Natural killer cell treated with Interleukin-12 subunit alpha and Interleukin-12 subunit beta and Interleukin-15 and Interleukin-18, amount 100 ng/mL, for 72 hours (primary cell): ENCODE measurements around the gene CELF2. TPM values are rescaled to one million over a fixed set of nuclear protein-coding genes. Genes with fewer than 3 reads are reported as not detected.

ENCODE experiments used
- ATAC-seq, 2 donors: fragments of 150-1000 bp; cut with Tn5 transposase in 1 of 2; sonication (Bioruptor Pico), chemical (Tn5 transposase) in 1 of 2; 2 replicates each; pipeline ENCODE4 v1.10.0; 2021
- DNase-seq: peaks from one replicate; pipeline ENCODE4 v3.0.0; 2022; ENCODE audit warnings: low spot score
- H3K27ac Mint-ChIP-seq, 2 donors: 1 replicate in 1 of 2; 2 replicates in 1 of 2; pipeline ENCODE4 v1.8.0; 2022; ENCODE audit warnings: mixed read lengths in 2 of 2, mild to moderate bottlenecking in 1 of 2, moderate library complexity in 1 of 2
- H3K27me3 Mint-ChIP-seq, 2 donors: 1 replicate in 1 of 2; 2 replicates in 1 of 2; pipeline ENCODE4 v1.8.0; 2022; ENCODE audit warnings: mixed read lengths in 2 of 2
- H3K36me3 Mint-ChIP-seq: one replicate; pipeline ENCODE4 v1.8.0; 2022; ENCODE audit warnings: mixed read lengths
- H3K4me1 Mint-ChIP-seq, 2 donors: 1 replicate in 1 of 2; 2 replicates in 1 of 2; pipeline ENCODE4 v1.8.0; 2022; ENCODE audit warnings: low read depth in 2 of 2, mixed read lengths in 2 of 2, mild to moderate bottlenecking in 1 of 2
- H3K4me3 Mint-ChIP-seq: one replicate; pipeline ENCODE4 v1.8.0; 2022; ENCODE audit warnings: mixed read lengths
- H3K9me3 Mint-ChIP-seq: 2 replicates; pipeline ENCODE4 v1.8.0; 2022; ENCODE audit warnings: mixed read lengths
- total RNA-seq, 2 donors: library from RNA; stranded (reverse); gene quantifications; one replicate each; pipeline ENCODE4 v1.2.3, GENCODE V29; 2022

Gene CELF2
- total RNA-seq, 2 donors from 2014 or later, result 185 to 208 TPM

DNA sequence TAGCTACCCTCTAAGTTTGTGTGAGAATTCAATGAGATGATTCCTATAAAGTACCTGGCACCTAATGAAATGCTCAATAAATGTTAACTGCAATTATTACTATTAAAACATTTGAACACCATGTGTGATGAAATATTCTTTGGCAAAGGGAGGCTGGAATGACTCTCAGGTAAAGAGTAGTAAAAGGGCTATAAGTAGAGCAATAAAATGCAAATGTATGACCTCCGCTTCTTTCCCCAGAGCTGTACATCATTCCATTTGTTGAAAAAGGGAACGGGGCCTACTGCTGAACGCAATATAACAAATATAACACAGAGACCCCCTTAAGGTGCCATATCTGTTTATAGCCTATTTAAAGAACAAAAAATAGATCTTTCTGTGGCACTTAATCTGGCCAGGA is 27.8 kb downstream of the CELF2 start:
- peaks cover 15 to 49% of the 10 kb centered on the region in 2 donors for H3K27me3 Mint-ChIP-seq
- ATAC-seq, result no peak

DNA sequence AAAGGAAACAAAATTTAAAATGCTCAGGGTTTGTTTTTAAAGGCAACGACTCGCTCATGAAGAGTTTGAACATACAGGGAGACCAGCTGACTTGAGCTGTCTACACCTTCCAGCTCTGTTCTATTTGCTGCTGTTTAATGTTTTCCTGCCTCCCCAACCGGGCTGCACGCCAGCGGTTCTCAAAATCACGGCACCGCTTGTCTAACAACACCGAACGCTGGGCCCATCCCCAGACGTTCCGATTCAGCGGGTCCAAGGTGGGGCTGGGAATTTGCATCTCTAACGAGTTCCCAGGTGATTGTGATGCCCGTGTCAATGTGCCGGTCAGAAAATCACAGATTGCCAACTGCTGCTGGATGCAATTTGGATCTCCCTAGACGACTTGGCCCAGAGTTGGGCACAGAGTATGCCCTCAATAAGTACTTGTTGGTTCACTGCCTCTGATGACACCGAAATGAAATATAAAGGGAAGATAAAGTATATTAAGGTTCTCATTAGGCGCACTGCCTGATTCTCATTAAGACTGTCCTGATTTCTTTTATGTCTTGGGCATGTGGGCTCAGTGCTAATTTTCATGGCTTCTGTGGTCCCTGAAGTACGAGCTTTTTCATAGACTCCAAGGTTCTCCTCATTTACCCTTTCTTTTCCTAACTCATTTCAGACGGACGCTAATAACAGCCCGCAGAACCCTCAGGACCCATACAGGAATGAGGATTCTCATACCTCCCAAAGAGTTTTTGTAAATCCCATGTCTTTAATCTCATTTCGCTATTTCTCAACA is 28.5 kb downstream of the CELF2 start:
- no peak overlapping the region for H3K4me3 Mint-ChIP-seq
- no peaks in the 10 kb centered on the region for H3K9me3 Mint-ChIP-seq
- H3K27me3 Mint-ChIP-seq, result peaks cover 15 to 49% of the 10 kb centered on the region in 2 donors
- no peaks in the 10 kb centered on the region for H3K36me3 Mint-ChIP-seq
- DNase-seq (no peak), ATAC-seq (no peak)
- H3K27ac Mint-ChIP-seq, result no peak overlapping the region
- no peaks in the 10 kb centered on the region for H3K4me1 Mint-ChIP-seq

More for the DNA sequence above, 27.8 kb downstream of the CELF2 start:
- no peak for DNase-seq
- Mint-ChIP-seq H3K4me3 (no peak overlapping the region), H3K4me1 (no peaks in the 10 kb centered on the region), H3K9me3 (no peaks in the 10 kb centered on the region), H3K27ac (no peak overlapping the region), H3K36me3 (no peaks in the 10 kb centered on the region)

DNA sequence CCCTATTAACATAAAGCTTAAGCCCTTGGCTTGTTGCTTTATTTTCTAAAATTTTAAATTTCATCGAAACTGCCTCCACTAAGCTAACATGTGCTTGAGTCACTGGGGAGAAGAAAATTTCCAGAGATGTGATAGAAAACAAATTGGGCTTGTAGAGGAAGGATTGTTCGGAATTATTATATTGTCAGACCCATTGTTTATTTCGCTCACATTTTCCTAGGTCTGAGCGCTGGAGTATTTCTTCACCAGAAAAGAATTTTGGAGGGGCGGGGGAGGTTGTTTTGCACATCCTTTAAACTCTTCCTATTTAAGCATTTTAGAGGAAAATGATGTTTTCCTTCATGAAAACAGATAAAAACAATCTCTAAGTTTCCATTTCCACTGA is 29.1 kb downstream of the CELF2 start:
- no peak for ATAC-seq
- no peak for DNase-seq
- peaks cover 15 to 49% of the 10 kb centered on the region in 2 donors for H3K27me3 Mint-ChIP-seq
- H3K9me3 Mint-ChIP-seq, result no peaks in the 10 kb centered on the region
- H3K4me1 Mint-ChIP-seq, result no peaks in the 10 kb centered on the region
- H3K27ac Mint-ChIP-seq, result no peak overlapping the region
- H3K4me3 Mint-ChIP-seq, result no peak overlapping the region
- H3K36me3 Mint-ChIP-seq, result no peaks in the 10 kb centered on the region

DNA sequence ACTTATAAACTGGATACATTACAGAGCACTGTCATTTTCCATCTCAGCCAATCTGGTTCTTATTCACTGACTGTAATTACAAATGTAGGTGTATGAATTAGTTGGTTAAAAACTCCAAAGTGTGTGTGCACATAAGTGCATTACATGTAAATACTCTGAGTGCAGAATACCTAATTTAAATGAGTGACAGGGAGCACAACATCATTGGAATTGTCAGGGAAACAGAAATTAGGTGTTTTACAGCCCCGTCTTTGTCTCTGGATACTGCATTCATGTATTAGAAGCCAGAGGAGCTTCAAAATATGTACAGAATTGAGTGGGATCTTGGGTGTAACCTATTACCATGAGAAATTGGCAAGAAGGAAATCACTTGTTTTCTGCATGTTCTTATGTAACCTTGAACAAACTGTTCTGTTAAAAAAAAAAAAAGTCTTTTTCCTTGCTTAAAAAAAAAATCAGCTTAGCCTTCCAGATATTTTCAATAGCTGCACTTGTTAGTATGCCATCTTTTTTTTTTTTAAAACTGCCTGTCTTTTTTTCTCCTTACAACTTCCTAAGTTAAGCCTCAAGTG is 31.1 kb downstream of the CELF2 start:
- no peaks in the 10 kb centered on the region for H3K9me3 Mint-ChIP-seq

DNA sequence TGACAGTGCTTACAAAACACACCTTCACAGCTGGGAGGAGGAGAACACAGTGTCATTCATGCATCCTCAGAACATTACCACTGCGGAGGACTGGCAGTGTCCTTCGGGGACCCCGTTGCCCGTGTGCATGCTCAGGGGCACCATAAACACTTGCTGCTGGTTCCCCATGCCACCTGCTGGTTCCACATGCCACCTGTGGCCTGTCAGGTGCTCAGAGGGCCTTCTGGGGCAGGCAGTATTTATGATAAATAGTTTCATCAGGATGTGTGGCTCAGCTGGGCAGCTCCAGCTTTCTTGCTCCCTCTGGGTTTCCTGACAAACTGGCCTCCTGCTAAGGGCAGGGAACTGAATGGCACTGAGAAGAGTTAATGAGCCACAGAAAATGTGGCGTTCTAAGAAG is 32.1 kb downstream of the CELF2 start:
- H3K4me1 Mint-ChIP-seq, result no peaks in the 10 kb centered on the region
- ATAC-seq, result no peak
- no peaks in the 10 kb centered on the region for H3K9me3 Mint-ChIP-seq
- peaks cover 10 to 32% of the 10 kb centered on the region in 2 donors for H3K27me3 Mint-ChIP-seq
- H3K4me3 Mint-ChIP-seq, result no peak overlapping the region
- H3K27ac Mint-ChIP-seq, result no peak overlapping the region
- DNase-seq, result no peak
- H3K36me3 Mint-ChIP-seq, result no peaks in the 10 kb centered on the region

More for the DNA sequence above, 31.1 kb downstream of the CELF2 start:
- H3K4me1 Mint-ChIP-seq, result no peaks in the 10 kb centered on the region
- ATAC-seq, result no peak
- DNase-seq, result no peak
- no peak overlapping the region for H3K27ac Mint-ChIP-seq
- peaks cover 14 to 32% of the 10 kb centered on the region in 2 donors for H3K27me3 Mint-ChIP-seq
- no peak overlapping the region for H3K4me3 Mint-ChIP-seq
- no peaks in the 10 kb centered on the region for H3K36me3 Mint-ChIP-seq

DNA sequence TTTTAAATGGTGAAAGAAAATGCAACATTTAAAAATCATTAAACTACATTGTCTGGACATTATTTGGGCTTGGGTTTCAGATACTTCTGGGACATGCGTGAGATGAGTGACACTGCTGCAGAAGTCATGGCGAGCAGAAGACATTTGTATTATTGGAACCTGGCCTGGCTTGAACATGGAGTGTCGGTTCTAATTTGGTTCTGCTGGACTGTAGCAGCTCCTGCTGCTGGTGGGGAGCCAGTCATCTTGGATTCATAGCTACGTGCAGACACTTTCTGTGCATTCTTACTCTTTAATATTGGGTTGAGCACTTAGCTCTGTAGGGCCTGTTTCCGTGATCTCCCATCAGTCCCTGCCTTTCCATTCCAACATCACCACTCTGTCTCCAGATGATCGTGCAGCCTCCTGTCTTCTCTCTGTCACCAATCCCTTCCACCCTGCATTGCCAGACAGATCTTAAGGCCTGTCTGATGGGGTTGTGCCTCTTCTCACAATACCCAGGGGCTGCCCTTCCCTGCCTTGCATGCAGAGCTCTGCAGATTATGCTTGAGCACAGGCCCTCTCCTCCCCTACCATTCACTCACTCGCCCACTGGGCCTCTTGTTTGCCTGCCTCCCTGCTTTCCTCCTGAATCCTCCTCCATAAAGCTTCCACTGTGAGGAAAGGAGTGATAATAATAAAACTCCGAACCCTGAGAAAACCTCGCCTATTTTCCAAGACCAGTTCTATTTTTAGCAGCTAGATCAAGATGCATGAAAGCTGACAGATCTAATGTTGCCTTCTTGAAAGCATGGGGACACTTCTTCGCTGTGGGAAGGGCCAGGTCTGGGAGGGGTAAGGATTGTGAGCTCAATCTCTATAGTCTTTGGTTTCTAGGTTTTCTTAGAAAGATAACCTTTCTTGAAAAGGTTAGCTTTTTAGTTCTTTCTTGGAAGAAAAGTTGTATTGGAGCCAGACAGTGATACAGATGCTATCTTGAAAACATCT is 32.9 kb downstream of the CELF2 start:
- Mint-ChIP-seq H3K4me3 (no peak overlapping the region), H3K36me3 (no peaks in the 10 kb centered on the region), H3K27ac (no peak overlapping the region), H3K27me3 (peaks cover 10 to 32% of the 10 kb centered on the region in 2 donors), H3K9me3 (no peaks in the 10 kb centered on the region), H3K4me1 (no peaks in the 10 kb centered on the region)
- DNase-seq, result no peak
- ATAC-seq, result no peak

DNA sequence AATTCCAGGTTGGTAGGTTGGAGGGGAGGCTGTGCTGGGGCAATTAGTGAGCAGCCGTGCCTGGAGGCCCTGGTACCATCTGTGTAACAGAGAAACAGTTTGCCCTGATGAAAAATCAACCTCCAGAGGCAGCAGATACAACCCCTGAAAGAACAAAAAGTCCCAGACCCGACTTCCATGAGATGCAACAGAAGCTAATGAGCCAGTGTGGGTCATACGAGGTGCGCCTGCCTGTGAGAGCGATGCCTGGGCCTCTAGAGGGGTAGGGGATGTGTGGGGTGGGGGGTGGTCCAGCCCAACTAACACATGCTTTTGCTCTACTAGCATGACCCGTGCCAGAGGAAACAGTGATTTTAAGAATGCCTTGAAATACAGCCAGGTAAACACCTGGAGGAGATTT is 39.3 kb downstream of the CELF2 start:
- ATAC-seq, result no peak
- Mint-ChIP-seq H3K4me1 (no peaks in the 10 kb centered on the region), H3K27ac (no peak overlapping the region), H3K27me3 (peaks cover 0 to 23% of the 10 kb centered on the region in 2 donors), H3K9me3 (no peaks in the 10 kb centered on the region), H3K36me3 (no peaks in the 10 kb centered on the region), H3K4me3 (no peak overlapping the region)
- DNase-seq, result no peak

DNA sequence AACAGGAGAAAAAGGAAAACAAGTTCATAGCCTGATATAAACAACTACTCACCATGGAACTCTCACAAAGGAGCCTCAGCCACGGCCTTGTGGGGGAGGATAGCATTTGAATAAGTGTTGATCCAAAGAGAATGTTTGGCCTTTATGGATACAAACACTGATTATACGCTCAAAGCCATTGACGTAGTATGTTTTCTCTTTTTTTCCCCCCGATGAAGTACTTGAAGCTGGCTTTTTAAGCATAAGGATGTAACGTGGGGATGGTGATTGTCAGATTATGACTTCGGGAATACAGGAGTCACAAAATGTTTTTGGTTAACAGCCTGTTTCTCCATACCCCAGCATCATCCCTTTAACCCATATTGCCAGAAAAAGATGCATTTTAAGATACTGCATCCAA is 39.8 kb downstream of the CELF2 start:
- no peak overlapping the region for H3K27ac Mint-ChIP-seq
- H3K4me3 Mint-ChIP-seq, result no peak overlapping the region
- ATAC-seq (no peak), DNase-seq (no peak)
- no peaks in the 10 kb centered on the region for H3K4me1 Mint-ChIP-seq
- no peaks in the 10 kb centered on the region for H3K36me3 Mint-ChIP-seq
- no peaks in the 10 kb centered on the region for H3K9me3 Mint-ChIP-seq
- peaks cover 3 to 27% of the 10 kb centered on the region in 2 donors for H3K27me3 Mint-ChIP-seq

DNA sequence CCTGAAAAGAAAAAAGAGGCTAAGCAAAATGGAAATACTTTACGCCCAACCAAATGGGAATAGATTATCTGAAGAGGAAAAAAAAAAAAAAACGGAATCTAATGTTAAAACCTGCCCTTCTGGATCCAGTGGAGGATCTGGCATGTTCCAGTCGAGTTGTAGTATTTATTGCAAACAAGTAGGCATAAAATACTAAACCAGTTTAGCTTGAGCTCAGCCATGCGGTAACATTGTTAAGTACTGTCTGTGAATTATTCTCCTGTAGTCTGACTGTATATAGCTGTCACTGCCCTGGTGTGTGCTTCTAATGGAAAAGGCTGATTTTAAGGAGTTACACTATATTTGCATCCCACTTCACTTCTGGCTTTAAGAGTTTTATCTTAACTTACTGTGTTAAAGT is 40.3 kb downstream of the CELF2 start:
- DNase-seq (no peak), ATAC-seq (no peak)
- H3K4me1 Mint-ChIP-seq, result no peaks in the 10 kb centered on the region
- no peak overlapping the region for H3K4me3 Mint-ChIP-seq
- no peak overlapping the region for H3K27ac Mint-ChIP-seq
- H3K27me3 Mint-ChIP-seq, result peaks cover 3 to 29% of the 10 kb centered on the region in 2 donors
- H3K36me3 Mint-ChIP-seq, result no peaks in the 10 kb centered on the region
- no peaks in the 10 kb centered on the region for H3K9me3 Mint-ChIP-seq

DNA sequence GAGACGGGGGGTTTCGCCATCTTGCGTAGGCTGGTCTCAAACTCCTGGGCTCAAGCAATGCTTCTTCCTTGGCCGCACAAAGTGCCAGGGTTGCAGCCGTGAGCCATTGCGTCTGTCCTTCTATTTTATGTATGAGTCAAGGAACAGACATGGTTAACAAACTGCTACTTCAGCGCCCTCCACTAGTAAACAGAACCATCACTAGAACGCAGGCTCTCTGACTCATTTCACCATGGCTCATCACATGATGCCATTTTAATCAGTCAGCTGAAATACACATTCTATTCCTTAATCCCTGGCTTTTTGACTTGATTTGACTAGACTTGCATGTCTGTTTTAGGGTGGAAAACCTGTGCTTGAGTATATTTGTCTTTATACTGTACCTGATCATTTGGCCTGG is 41.3 kb downstream of the CELF2 start:
- peaks cover 3 to 28% of the 10 kb centered on the region in 2 donors for H3K27me3 Mint-ChIP-seq
- H3K4me3 Mint-ChIP-seq, result no peak overlapping the region
- DNase-seq (no peak), ATAC-seq (no peak)
- H3K9me3 Mint-ChIP-seq, result no peaks in the 10 kb centered on the region
- no peak overlapping the region for H3K27ac Mint-ChIP-seq
- H3K36me3 Mint-ChIP-seq, result no peaks in the 10 kb centered on the region
- H3K4me1 Mint-ChIP-seq, result no peaks in the 10 kb centered on the region

DNA sequence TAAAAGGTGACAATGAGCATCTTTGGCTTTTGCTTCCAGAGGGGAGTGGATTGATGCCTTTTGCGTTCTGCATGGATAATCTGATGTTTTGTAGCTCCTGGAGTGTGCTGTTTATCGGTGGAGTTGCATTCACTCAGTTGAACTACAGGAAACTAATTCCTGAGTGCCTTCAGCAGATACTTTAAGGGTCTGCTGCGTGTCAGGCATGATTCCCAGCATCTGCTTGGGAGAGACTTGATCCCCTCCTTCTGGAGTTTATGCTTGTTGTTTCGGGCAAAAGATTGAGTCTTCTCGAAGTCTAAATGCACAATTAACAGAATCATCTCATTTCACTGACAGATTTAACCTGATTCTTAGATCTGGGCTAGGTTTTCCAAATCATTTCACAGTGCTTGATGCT is 46.2 kb downstream of the CELF2 start:
- no peaks in the 10 kb centered on the region for H3K9me3 Mint-ChIP-seq
- no peaks in the 10 kb centered on the region for H3K36me3 Mint-ChIP-seq
- H3K4me3 Mint-ChIP-seq, result no peak overlapping the region
- no peak for DNase-seq
- H3K4me1 Mint-ChIP-seq, result no peaks in the 10 kb centered on the region
- peaks cover 7 to 24% of the 10 kb centered on the region in 2 donors for H3K27me3 Mint-ChIP-seq
- no peak for ATAC-seq
- H3K27ac Mint-ChIP-seq, result no peak overlapping the region

DNA sequence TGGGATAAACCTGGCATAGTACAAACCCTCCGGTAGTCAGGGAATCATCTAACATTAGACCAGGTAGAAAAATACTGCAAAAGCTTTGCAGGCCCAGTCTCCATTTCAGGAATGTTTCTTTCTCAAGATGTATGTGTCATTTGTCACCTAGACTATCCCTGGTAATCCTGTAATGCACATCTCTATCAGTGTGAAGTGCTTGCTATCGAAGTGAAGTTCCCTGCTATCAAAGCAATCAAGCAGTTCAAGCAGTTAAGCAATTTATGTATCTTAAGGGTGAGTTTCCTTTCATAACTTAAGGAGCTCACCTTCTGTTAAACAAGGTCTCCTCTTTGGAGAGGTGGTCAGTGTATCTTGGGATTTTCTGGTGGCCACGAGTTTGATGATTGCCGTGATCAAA is 47.2 kb downstream of the CELF2 start:
- H3K4me3 Mint-ChIP-seq, result no peak overlapping the region

DNA sequence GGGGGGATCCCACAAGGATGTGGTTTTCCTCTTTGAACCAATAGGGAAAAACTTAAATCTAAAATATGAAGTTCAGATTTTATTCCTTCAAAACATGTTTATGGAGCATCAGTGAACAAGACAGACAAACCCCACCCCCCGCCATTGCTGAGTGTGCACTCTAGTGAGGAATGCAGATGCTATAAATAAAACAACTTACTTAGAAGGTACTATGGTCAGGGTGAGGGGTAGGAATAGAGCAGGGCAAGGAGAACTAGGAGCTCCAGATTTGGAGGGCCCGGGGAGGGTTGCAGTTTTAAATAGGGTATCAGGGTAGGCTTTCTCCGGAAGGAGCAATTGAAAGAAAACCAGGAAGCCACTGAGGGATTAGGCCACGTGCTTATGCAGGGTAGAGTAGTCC is 47.9 kb downstream of the CELF2 start:
- Mint-ChIP-seq H3K4me3 (no peak overlapping the region), H3K27ac (no peak overlapping the region), H3K27me3 (peaks cover 11 to 32% of the 10 kb centered on the region in 2 donors), H3K9me3 (no peaks in the 10 kb centered on the region), H3K36me3 (no peaks in the 10 kb centered on the region), H3K4me1 (no peaks in the 10 kb centered on the region)
- DNase-seq (no peak), ATAC-seq (no peak)

More for the DNA sequence above, 47.2 kb downstream of the CELF2 start:
- no peak for DNase-seq
- H3K27ac Mint-ChIP-seq, result no peak overlapping the region
- H3K27me3 Mint-ChIP-seq, result peaks cover 11 to 27% of the 10 kb centered on the region in 2 donors
- H3K4me1 Mint-ChIP-seq, result no peaks in the 10 kb centered on the region
- no peak for ATAC-seq
- no peaks in the 10 kb centered on the region for H3K9me3 Mint-ChIP-seq
- H3K36me3 Mint-ChIP-seq, result no peaks in the 10 kb centered on the region

DNA sequence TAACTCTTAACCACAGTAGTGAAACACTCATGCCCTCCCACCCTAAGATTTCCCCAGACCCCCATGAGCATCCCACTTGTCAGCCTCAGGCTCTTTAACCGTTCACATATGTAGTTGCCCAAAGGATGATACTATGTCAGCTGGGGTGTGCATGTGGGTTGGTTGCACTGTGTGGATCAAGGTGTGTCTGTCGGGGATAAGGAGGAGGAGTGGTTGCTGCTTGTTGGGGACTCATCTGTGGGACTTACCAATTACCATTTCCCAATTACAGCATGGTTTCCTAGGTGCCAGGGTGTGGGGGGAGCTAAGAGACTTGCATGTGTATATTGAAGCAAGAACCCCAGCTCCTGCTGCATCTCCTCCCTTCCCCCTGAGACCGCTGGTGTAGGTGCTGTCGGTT is 48.8 kb downstream of the CELF2 start:
- Mint-ChIP-seq H3K9me3 (no peaks in the 10 kb centered on the region), H3K27ac (no peak overlapping the region), H3K27me3 (peaks cover 11 to 26% of the 10 kb centered on the region in 2 donors), H3K4me1 (no peaks in the 10 kb centered on the region), H3K4me3 (no peak overlapping the region), H3K36me3 (no peaks in the 10 kb centered on the region)
- no peak for ATAC-seq
- DNase-seq, result no peak
